Measurements from ENCODE around the gene ANKRD55.

DNA sequence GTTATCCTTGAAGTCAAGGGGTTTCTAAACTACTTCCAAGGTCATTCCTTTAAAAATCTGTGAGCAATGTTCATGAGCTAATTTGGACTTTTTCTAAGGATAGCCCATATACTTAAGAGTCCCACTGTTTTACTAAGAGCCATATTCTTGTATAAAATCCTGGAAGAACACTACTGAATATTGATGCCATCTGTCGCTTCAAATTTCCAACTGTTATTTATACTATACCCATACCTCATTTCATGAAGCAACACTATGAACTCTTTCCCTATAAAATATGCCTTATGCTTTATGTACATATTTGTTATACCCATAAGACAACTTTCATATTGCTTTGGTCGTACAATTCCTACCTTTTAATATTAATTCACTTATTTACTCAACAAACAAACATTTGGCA lies 12.4 kb upstream of the ANKRD55 start:
- TF ChIP-seq, protein P1, sequence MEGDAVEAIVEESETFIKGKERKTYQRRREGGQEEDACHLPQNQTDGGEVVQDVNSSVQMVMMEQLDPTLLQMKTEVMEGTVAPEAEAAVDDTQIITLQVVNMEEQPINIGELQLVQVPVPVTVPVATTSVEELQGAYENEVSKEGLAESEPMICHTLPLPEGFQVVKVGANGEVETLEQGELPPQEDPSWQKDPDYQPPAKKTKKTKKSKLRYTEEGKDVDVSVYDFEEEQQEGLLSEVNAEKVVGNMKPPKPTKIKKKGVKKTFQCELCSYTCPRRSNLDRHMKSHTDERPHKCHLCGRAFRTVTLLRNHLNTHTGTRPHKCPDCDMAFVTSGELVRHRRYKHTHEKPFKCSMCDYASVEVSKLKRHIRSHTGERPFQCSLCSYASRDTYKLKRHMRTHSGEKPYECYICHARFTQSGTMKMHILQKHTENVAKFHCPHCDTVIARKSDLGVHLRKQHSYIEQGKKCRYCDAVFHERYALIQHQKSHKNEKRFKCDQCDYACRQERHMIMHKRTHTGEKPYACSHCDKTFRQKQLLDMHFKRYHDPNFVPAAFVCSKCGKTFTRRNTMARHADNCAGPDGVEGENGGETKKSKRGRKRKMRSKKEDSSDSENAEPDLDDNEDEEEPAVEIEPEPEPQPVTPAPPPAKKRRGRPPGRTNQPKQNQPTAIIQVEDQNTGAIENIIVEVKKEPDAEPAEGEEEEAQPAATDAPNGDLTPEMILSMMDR (IDR thresholded peaks at IDR 0.05), result no peak
- no peak for TF ChIP-seq EZH2 (IDR thresholded peaks at IDR 0.05; ENCODE audit: borderline replicate concordance, insufficient read depth, low read depth, low read length, poor library complexity, severe bottlenecking)

All from B cell (primary cell).